Tibial artery (tissue), 4 donors: Measurements from ENCODE around the gene SOCS2.

Experiments
- DNase-seq, 2 donors: peaks; one replicate each; pipeline ENCODE4 v3.0.0-alpha.2; 2019
- H3K27ac ChIP-seq, 2 donors: fragments of 200-600 bp; sonication (generic) in 1 of 2; 1 replicate in 1 of 2; 2 replicates in 1 of 2; pipeline ENCODE4 v1.5.1; 2018 to 2019; ENCODE audit warnings: mild to moderate bottlenecking in 1 of 2
- H3K27me3 ChIP-seq, 2 donors: fragments of 200-600 bp; sonication (generic) in 1 of 2; one replicate each; pipeline versions ENCODE4 v1.5.1 to v1.6.0; 2016 to 2019
- H3K36me3 ChIP-seq, 3 donors: fragments of 200-600 bp; sonication (generic) in 2 of 3; one replicate each; pipeline ENCODE4 v1.5.1; 2016 to 2019; ENCODE audit warnings: mild to moderate bottlenecking in 2 of 3
- H3K4me1 ChIP-seq, 4 donors: fragments of 200-600 bp; sonication (generic) in 2 of 4; 1 replicate in 3 of 4; 2 replicates in 1 of 4; pipeline ENCODE4 v1.5.1; 2016 to 2019
- H3K4me3 ChIP-seq, 2 donors: fragments of 200-600 bp; sonication (generic) in 1 of 2; 1 replicate in 1 of 2; 2 replicates in 1 of 2; pipeline ENCODE4 v1.5.1; 2018 to 2019; ENCODE audit warnings: mild to moderate bottlenecking in 2 of 2
- H3K9me3 ChIP-seq, 3 donors: fragments of 200-600 bp; sonication (generic) in 1 of 3; one replicate each; pipeline ENCODE4 v1.5.1; 2016 to 2019
- CTCF ChIP-seq, 2 experiments: fragments of 200-600 bp in 1 of 2; fragments of 450-650 bp in 1 of 2; IDR thresholded peaks; one replicate each; pipeline ENCODE4 v1.5.1; 2017 to 2019; ENCODE audit warnings: antibody characterized with exemption in 2 of 2, mild to moderate bottlenecking in 1 of 2, moderate library complexity in 1 of 2
- intact Hi-C: fragments of 100-400 bp; cut with DNase I; formaldehyde crosslinking; loops from one replicate; pipeline ENCODE4 v1.15.0; 2023; ENCODE audit warnings: low total_unique reads

The SOCS2 gene

GRCh38 chr12:93603762-93604161 is 31.3 kb downstream of the SOCS2 start:
- Histone ChIP-seq H3K27me3 (no peaks in the 10 kb centered on the region), H3K27ac (no peak overlapping the region), H3K4me3 (no peak overlapping the region), H3K4me1 (peaks cover 0 to 15% (median 8%) of the 10 kb centered on the region in 4 donors), H3K36me3 (no peaks in the 10 kb centered on the region), H3K9me3 (no peaks in the 10 kb centered on the region)
- TF ChIP-seq CTCF (IDR thresholded peaks at IDR 0.05), result no peak
- no peak for DNase-seq
- intact Hi-C loops, result no loop called here

GRCh38 chr12:93608313-93608712 is 35.8 kb downstream of the SOCS2 start:
- Histone ChIP-seq H3K36me3 (no peaks in the 10 kb centered on the region), H3K4me3 (no peak overlapping the region), H3K27ac (no peak overlapping the region), H3K9me3 (no peaks in the 10 kb centered on the region), H3K27me3 (no peaks in the 10 kb centered on the region), H3K4me1 (peaks cover 0 to 5% (median under 1%) of the 10 kb centered on the region in 4 donors)
- intact Hi-C loops, result no loop called here
- no peak for TF ChIP-seq CTCF (IDR thresholded peaks at IDR 0.05)
- no peak for DNase-seq

GRCh38 chr12:93609281-93610192 is 37.1 kb downstream of the SOCS2 start:
- TF ChIP-seq CTCF (IDR thresholded peaks at IDR 0.05), result no peak
- intact Hi-C loops, result no loop called here

GRCh38 chr12:93612776-93613175 is 40.3 kb downstream of the SOCS2 start:
- no peaks in the 10 kb centered on the region for H3K27me3 ChIP-seq
- no peak for DNase-seq
- H3K9me3 ChIP-seq, result no peaks in the 10 kb centered on the region
- no peak for TF ChIP-seq CTCF (IDR thresholded peaks at IDR 0.05)
- no peaks in the 10 kb centered on the region for H3K4me1 ChIP-seq
- no peak overlapping the region for H3K4me3 ChIP-seq
- intact Hi-C loops, result no loop called here
- H3K27ac ChIP-seq, result no peak overlapping the region
- no peaks in the 10 kb centered on the region for H3K36me3 ChIP-seq

More at GRCh38 chr12:93609281-93610192, 37.1 kb downstream of the SOCS2 start:
- no peaks in the 10 kb centered on the region for H3K4me1 ChIP-seq
- no peak for DNase-seq
- no peaks in the 10 kb centered on the region for H3K27me3 ChIP-seq
- H3K27ac ChIP-seq, result no peak overlapping the region
- no peak overlapping the region for H3K4me3 ChIP-seq
- H3K36me3 ChIP-seq, result no peaks in the 10 kb centered on the region
- H3K9me3 ChIP-seq, result no peaks in the 10 kb centered on the region

- Histone ChIP-seq H3K4me3 (no peak overlapping the region), H3K4me1 (no peaks in the 10 kb centered on the region), H3K9me3 (no peaks in the 10 kb centered on the region), H3K36me3 (no peaks in the 10 kb centered on the region), H3K27ac (no peak overlapping the region), H3K27me3 (no peaks in the 10 kb centered on the region)
- intact Hi-C loops, result no loop called here
- no peak for TF ChIP-seq CTCF (IDR thresholded peaks at IDR 0.05)
- DNase-seq, result no peak
Measured at GRCh38 chr12:93614917-93615596, 42.6 kb downstream of the SOCS2 start.
